RWPE2 (cell line): Measurements from ENCODE around the gene RPIA.

Experiments
- ATAC-seq: fragments of 200-7000 bp; cut with Tn5 transposase; 3 replicates; pipeline ENCODE4 v1.9.1; 2021; ENCODE audit warnings: low read depth
- DNase-seq: peaks from one replicate; pipeline ENCODE4 v3.0.0-alpha.2; 2020; ENCODE audit warnings: low spot score
- H3K27ac ChIP-seq: fragments of 450-650 bp; 2 replicates; pipeline ENCODE4 v1.5.1; 2017; ENCODE audit warnings: mild to moderate bottlenecking; ENCODE audit not compliant: poor library complexity, severe bottlenecking
- H3K27me3 ChIP-seq: fragments of 250-450 bp; sonication (Bioruptor Pico); 2 replicates; pipeline ENCODE4 v1.5.1; 2021; ENCODE audit warnings: mild to moderate bottlenecking, moderate library complexity; ENCODE audit not compliant: insufficient read depth, poor library complexity, severe bottlenecking
- H3K36me3 ChIP-seq: fragments of 250-450 bp; sonication (Bioruptor Pico); 2 replicates; pipeline ENCODE4 v1.5.1; 2020; ENCODE audit warnings: low read depth, mild to moderate bottlenecking, moderate library complexity
- H3K4me1 ChIP-seq: fragments of 250-450 bp; sonication (Bioruptor Pico); 2 replicates; pipeline ENCODE4 v1.5.1; 2021; ENCODE audit warnings: mild to moderate bottlenecking, moderate library complexity; ENCODE audit not compliant: insufficient read depth, poor library complexity, severe bottlenecking
- H3K4me3 ChIP-seq: fragments of 250-450 bp; sonication (Bioruptor Pico); 2 replicates; pipeline ENCODE4 v1.5.1; 2021; ENCODE audit warnings: mild to moderate bottlenecking, moderate library complexity; ENCODE audit not compliant: severe bottlenecking
- H3K9me3 ChIP-seq: fragments of 250-450 bp; sonication (Bioruptor Pico); 2 replicates; pipeline ENCODE4 v1.5.1; 2021; ENCODE audit warnings: mild to moderate bottlenecking, moderate library complexity; ENCODE audit not compliant: severe bottlenecking
- CTCF ChIP-seq: fragments of 450-650 bp; IDR thresholded peaks from one replicate; pipeline ENCODE4 v1.5.1; 2017; ENCODE audit warnings: mild to moderate bottlenecking, moderate library complexity; ENCODE audit not compliant: poor library complexity, severe bottlenecking

The RPIA gene

GRCh38 chr2:88683160-88684021 is 8.1 kb upstream of the RPIA start:
- Histone ChIP-seq H3K9me3 (no peaks in the 10 kb centered on the region), H3K4me3 (no peak overlapping the region), H3K27ac (no peak overlapping the region), H3K36me3 (no peaks in the 10 kb centered on the region), H3K4me1 (no peaks in the 10 kb centered on the region), H3K27me3 (no peaks in the 10 kb centered on the region)
- ATAC-seq (no peak), DNase-seq (no peak)
- no peak for TF ChIP-seq CTCF

DNA sequence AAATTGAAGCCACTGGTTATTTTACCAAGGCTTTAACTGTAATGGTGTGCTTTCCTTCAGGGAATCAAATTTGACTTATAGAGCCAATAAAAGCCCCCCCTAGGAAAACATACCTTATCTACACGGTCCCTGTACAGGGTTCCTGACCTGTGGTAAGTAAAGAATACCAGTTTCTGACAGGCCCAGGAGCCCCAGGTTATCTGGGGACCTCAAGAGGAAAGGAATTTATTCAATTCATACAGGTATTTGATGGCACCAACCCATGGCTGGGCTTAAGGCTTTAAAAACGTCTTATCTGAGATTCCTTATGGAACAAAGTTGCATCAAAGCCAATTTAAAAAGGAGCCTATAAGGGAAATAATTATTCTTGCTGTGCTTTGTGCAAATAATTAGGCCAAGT is 7.0 kb upstream of the RPIA start:
- Histone ChIP-seq H3K9me3 (no peaks in the 10 kb centered on the region), H3K36me3 (no peaks in the 10 kb centered on the region), H3K27me3 (no peaks in the 10 kb centered on the region), H3K4me1 (no peaks in the 10 kb centered on the region), H3K4me3 (no peak overlapping the region), H3K27ac (no peak overlapping the region)
- DNase-seq = no peak
- ATAC-seq = no peak
- no peak for TF ChIP-seq CTCF

GRCh38 chr2:88686320-88686719 is 5.2 kb upstream of the RPIA start:
- TF ChIP-seq CTCF = no peak
- H3K27me3 ChIP-seq = no peaks in the 10 kb centered on the region
- H3K9me3 ChIP-seq = no peaks in the 10 kb centered on the region
- DNase-seq (no peak), ATAC-seq (no peak)
- no peaks in the 10 kb centered on the region for H3K4me1 ChIP-seq
- no peak overlapping the region for H3K4me3 ChIP-seq
- H3K27ac ChIP-seq = no peak overlapping the region
- no peaks in the 10 kb centered on the region for H3K36me3 ChIP-seq

DNA sequence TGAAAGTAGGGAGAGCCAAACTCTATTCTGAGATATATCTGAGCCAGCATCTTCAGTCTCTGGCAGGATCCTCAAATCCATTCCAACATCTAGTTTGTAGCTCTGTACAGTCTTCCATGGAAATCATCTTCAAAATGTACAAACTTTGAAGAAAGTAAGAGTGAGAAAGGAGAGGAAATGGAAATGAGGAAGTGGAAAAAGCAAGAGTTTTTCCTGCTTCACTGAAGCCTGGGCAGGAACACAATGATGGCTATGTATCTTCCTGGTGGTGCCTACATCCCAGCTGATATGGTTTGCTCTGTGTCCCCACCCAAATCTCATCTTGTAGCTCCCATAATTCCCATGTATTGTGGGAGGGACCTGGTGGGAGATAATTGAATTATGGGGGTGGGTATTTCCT is 4.1 kb upstream of the RPIA start:
- DNase-seq (no peak), ATAC-seq (no peak)
- H3K27me3 ChIP-seq = no peaks in the 10 kb centered on the region
- H3K4me1 ChIP-seq = no peaks in the 10 kb centered on the region
- no peaks in the 10 kb centered on the region for H3K9me3 ChIP-seq
- no peak overlapping the region for H3K4me3 ChIP-seq
- no peak for TF ChIP-seq CTCF
- no peak overlapping the region for H3K27ac ChIP-seq
- no peaks in the 10 kb centered on the region for H3K36me3 ChIP-seq
